ENCODE data around the gene ZNF324. TPM values are rescaled to one million over a fixed set of nuclear protein-coding genes. Genes with fewer than 3 reads are reported as not detected.
"Not testable (repeated sequence)": the region's sequence is repeated elsewhere in the genome, so short reads cannot be mapped to it uniquely, and the experiment has no call there.

Gene ZNF324
- total RNA-seq, 4 donors from 2014 or later: 7.3 to 23.3 (median 15.8) TPM

DNA sequence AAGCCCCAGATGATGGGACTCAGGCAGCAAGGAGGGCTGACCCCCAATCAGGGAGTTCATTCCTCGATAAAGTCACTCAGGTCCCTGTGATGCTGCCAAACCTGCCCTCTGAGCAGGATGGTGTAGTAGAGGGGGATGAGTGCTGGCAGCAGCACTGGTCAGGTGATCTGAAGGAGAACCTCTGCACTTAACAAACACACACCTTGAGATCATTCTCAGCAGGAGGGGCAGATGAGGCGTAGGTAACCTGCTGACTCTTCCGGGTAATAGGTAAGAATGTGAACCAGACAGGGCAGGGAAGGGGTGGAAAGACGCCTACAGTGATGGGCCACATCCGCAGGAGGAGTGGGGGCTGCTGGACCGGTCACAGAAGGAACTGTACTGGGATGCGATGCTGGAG is 12.4 kb downstream of the ZNF324 start:
- ATAC-seq (ENCODE audit: low FRiP score): no peak
- TF ChIP-seq, protein P1, sequence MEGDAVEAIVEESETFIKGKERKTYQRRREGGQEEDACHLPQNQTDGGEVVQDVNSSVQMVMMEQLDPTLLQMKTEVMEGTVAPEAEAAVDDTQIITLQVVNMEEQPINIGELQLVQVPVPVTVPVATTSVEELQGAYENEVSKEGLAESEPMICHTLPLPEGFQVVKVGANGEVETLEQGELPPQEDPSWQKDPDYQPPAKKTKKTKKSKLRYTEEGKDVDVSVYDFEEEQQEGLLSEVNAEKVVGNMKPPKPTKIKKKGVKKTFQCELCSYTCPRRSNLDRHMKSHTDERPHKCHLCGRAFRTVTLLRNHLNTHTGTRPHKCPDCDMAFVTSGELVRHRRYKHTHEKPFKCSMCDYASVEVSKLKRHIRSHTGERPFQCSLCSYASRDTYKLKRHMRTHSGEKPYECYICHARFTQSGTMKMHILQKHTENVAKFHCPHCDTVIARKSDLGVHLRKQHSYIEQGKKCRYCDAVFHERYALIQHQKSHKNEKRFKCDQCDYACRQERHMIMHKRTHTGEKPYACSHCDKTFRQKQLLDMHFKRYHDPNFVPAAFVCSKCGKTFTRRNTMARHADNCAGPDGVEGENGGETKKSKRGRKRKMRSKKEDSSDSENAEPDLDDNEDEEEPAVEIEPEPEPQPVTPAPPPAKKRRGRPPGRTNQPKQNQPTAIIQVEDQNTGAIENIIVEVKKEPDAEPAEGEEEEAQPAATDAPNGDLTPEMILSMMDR (IDR thresholded peaks at IDR 0.05): no peak
- DNase-seq (ENCODE audit: low spot score): no peak

GRCh38 chr19:58479736-58480480 is 13.0 kb downstream of the ZNF324 start:
- DNase-seq (ENCODE audit: low spot score) (no peak), ATAC-seq (ENCODE audit: low FRiP score) (no peak)
- TF ChIP-seq, protein P1 (IDR thresholded peaks at IDR 0.05): no peak

- TF ChIP-seq, protein P1 (IDR thresholded peaks at IDR 0.05): no peak
- ATAC-seq (ENCODE audit: low FRiP score): no peak
These were observed 13.6 kb downstream of the ZNF324 start for GRCh38 chr19:58480481-58480830.

DNA sequence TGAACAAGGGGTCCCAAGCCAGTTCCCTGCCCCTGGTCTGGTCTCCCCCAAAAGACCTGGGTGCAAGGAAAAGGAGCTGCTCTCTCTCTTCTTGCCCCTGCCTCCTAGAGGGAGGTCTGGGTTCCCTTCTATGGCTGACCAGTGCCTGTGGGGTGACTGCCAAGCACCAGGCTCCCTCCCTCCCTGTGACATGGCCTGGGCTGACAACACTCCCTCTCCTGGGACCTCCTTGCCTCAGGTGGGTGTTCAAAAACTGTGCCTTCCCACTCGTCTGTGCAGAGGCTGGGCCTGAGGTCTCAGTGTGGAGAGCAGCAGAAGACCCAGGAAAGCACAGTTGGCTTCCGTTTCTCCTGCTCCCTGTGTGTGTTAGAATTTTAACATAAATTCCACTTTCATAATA is 14.0 kb downstream of the ZNF324 start:
- DNase-seq (ENCODE audit: low spot score): no peak
- TF ChIP-seq, protein P1 (IDR thresholded peaks at IDR 0.05): no peak

More at GRCh38 chr19:58480481-58480830, 13.6 kb downstream of the ZNF324 start:
- no peak for DNase-seq (ENCODE audit: low spot score)

GRCh38 chr19:58482372-58482771 is 15.5 kb downstream of the ZNF324 start:
- TF ChIP-seq, protein P1 (IDR thresholded peaks at IDR 0.05): no peak
- DNase-seq (ENCODE audit: low spot score): no peak
- no peak for ATAC-seq (ENCODE audit: low FRiP score)

More for the DNA sequence above, 14.0 kb downstream of the ZNF324 start:
- ATAC-seq (ENCODE audit: low FRiP score): no peak

DNA sequence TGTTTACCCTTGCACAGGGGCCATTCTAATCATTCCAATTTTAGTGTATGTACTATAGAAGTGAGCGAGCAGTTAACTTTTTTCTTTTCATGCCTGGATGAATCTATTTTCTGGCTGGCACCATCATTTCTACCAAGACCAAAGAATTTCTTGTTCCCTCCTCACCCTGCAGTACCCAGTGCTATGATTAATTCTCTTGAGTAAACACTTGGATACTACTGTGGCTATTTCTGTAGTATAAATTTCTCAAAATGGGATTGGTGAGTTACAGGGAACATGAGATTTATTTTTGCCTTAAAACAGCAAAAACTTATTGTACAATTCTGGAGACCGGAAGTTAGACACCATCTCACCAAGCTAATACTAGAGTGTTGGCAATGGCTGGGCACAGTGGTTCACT is 16.9 kb downstream of the ZNF324 start:
- DNase-seq (ENCODE audit: low spot score) (no peak), ATAC-seq (ENCODE audit: low FRiP score) (no peak)
- TF ChIP-seq, protein P1 (IDR thresholded peaks at IDR 0.05): no peak

DNA sequence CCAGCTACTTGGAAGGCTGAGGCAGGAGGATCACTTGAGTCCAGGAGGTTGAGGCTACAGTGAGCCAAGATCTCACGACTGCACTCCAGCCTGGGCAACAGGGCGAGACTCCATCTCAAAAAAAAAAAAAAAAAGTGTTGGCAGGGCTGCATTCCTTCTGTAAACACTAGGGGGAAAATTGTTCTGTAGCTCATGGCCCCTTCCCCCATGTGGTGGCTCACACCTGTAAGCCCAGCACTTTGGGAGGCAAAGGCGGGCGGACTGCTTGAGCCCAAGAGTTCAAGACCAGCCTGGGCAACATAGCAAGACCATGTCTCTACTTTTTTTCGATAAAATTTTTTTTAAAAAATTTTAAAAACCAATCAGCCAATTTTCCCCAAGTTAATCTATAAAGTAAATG is 17.5 kb downstream of the ZNF324 start:
- not testable (repeated sequence) for DNase-seq (ENCODE audit: low spot score); ATAC-seq (ENCODE audit: low FRiP score)

All from omental fat pad (tissue), 4 donors.